Measurements from ENCODE around the gene PPP1R2C. TPM values are rescaled to one million over a fixed set of nuclear protein-coding genes. Genes with fewer than 3 reads are reported as not detected.

The PPP1R2C gene
- total RNA-seq, 1 donor from 2014 or later: not detected

GRCh38 chrX:42751573-42751972 is 26.4 kb downstream of the PPP1R2C start:
- no peak for DNase-seq (ENCODE audit: low spot score)
- ATAC-seq: no peak

GRCh38 chrX:42748067-42748850 is 29.7 kb downstream of the PPP1R2C start:
- no peak for ATAC-seq

GRCh38 chrX:42746606-42747005 is 31.4 kb downstream of the PPP1R2C start:
- ATAC-seq (no peak), DNase-seq (ENCODE audit: low spot score) (no peak)

More at GRCh38 chrX:42748067-42748850, 29.7 kb downstream of the PPP1R2C start:
- DNase-seq (ENCODE audit: low spot score): no peak

GRCh38 chrX:42740456-42740855 is 37.5 kb downstream of the PPP1R2C start:
- ATAC-seq: no peak
- DNase-seq (ENCODE audit: low spot score): no peak

GRCh38 chrX:42739741-42740140 is 38.2 kb downstream of the PPP1R2C start:
- ATAC-seq: no peak
- no peak for DNase-seq (ENCODE audit: low spot score)

GRCh38 chrX:42739258-42739657 is 38.7 kb downstream of the PPP1R2C start:
- DNase-seq (ENCODE audit: low spot score) (no peak), ATAC-seq (no peak)

- DNase-seq (ENCODE audit: low spot score) (no peak), ATAC-seq (no peak)
Observed at GRCh38 chrX:42738552-42738951, 39.4 kb downstream of the PPP1R2C start.

- ATAC-seq: no peak
- DNase-seq (ENCODE audit: low spot score): no peak
Observed at GRCh38 chrX:42735250-42735649, 42.7 kb downstream of the PPP1R2C start.

- ATAC-seq: no peak
- DNase-seq (ENCODE audit: low spot score): no peak
Observed at GRCh38 chrX:42732506-42732905, 45.5 kb downstream of the PPP1R2C start.

All from left lobe of liver (tissue), 2 donors.